Neural cell (in vitro differentiated cells): ENCODE data around the gene FGF9. TPM values are rescaled to one million over a fixed set of nuclear protein-coding genes. Genes with fewer than 3 reads are reported as not detected.

Source experiments
- H2AFZ ChIP-seq: fragments of 200-600, 300-800 bp; sonication (generic), shearing (Covaris generic); 2 replicates; pipeline ENCODE4 v1.6.0; 2014; ENCODE audit warnings: low read depth, mild to moderate bottlenecking, antibody characterized with exemption, low read length, moderate library complexity
- H3F3A ChIP-seq: fragments of 200-600 bp; shearing (Covaris generic); 2 replicates; pipeline ENCODE4 v1.6.1; 2016; ENCODE audit warnings: mild to moderate bottlenecking, moderate library complexity, mixed read lengths, antibody characterized with exemption, low read length; ENCODE audit not compliant: insufficient read depth, poor library complexity, severe bottlenecking
- H3K27ac ChIP-seq: fragments of 200-600, 300-800 bp; sonication (generic), shearing (Covaris generic); 2 replicates; pipeline ENCODE4 v1.5.1; 2014; ENCODE audit warnings: mild to moderate bottlenecking, low read length, moderate library complexity
- H3K27me3 ChIP-seq: fragments of 300-800, 200-600 bp; sonication (generic), shearing (Covaris generic); 2 replicates; pipeline ENCODE4 v1.6.0; 2014; ENCODE audit warnings: mild to moderate bottlenecking, low read depth, low read length, moderate library complexity; ENCODE audit not compliant: insufficient read depth
- H3K36me3 ChIP-seq: fragments of 300-800, 200-600 bp; sonication (generic), shearing (Covaris generic); 2 replicates; pipeline ENCODE4 v1.5.1; 2014; ENCODE audit warnings: mild to moderate bottlenecking, antibody characterized with exemption, low read length, moderate library complexity; ENCODE audit not compliant: insufficient read depth
- H3K4me2 ChIP-seq: fragments of 300-800, 200-600 bp; sonication (generic), shearing (Covaris generic); 2 replicates; pipeline ENCODE4 v1.6.0; 2014; ENCODE audit warnings: mild to moderate bottlenecking, low read length
- H3K4me3 ChIP-seq: fragments of 300-800, 200-600 bp; sonication (generic), shearing (Covaris generic); 2 replicates; pipeline ENCODE4 v1.5.1; 2014; ENCODE audit warnings: mild to moderate bottlenecking, low read length, moderate library complexity
- H3K79me2 ChIP-seq: fragments of 200-600 bp; shearing (Covaris generic); replicated peaks from 2 replicates; pipeline ENCODE4 v1.6.0; 2014; ENCODE audit warnings: mild to moderate bottlenecking, low read length, moderate library complexity; ENCODE audit not compliant: insufficient read depth
- H3K9ac ChIP-seq: fragments of 300-800, 200-600 bp; sonication (generic), shearing (Covaris generic); 2 replicates; pipeline ENCODE4 v1.6.1; 2016; ENCODE audit warnings: mild to moderate bottlenecking, low read length, mixed read lengths
- H3K9me2 ChIP-seq: fragments of 200-600 bp; shearing (Covaris generic); 2 replicates; pipeline ENCODE4 v1.6.1; 2016; ENCODE audit warnings: mild to moderate bottlenecking, low read length, mixed read lengths; ENCODE audit not compliant: insufficient read depth
- H3K9me3 ChIP-seq: fragments of 200-600, 300-800 bp; sonication (generic), shearing (Covaris generic); 2 replicates; pipeline ENCODE4 v1.6.1; 2016; ENCODE audit warnings: mild to moderate bottlenecking, mixed run types, low read length, moderate library complexity, mixed read lengths
- H4K20me1 ChIP-seq: fragments of 200-600 bp; shearing (Covaris generic); 2 replicates; pipeline ENCODE4 v1.6.1; 2016; ENCODE audit warnings: mild to moderate bottlenecking, mixed run types; ENCODE audit not compliant: insufficient read depth
- EP300 ChIP-seq: fragments of 450-650 bp; conservative IDR thresholded peaks from 2 replicates; pipeline ENCODE4 v1.6.1; 2014; ENCODE audit warnings: antibody characterized with exemption, mild to moderate bottlenecking, moderate library complexity; ENCODE audit not compliant: poor library complexity, severe bottlenecking
- EZH2 ChIP-seq: fragments of 200-600, 300-800 bp; shearing (Covaris generic), sonication (generic); IDR thresholded peaks from 2 replicates; pipeline ENCODE4 v1.6.1; 2014; ENCODE audit warnings: antibody characterized with exemption, low read length, borderline replicate concordance, mild to moderate bottlenecking; ENCODE audit not compliant: insufficient read depth, poor library complexity, severe bottlenecking
- MXI1 ChIP-seq: fragments of 450-650 bp; conservative IDR thresholded peaks from 2 replicates; pipeline ENCODE4 v1.6.1; 2014; ENCODE audit warnings: antibody characterized with exemption, mild to moderate bottlenecking; ENCODE audit not compliant: poor library complexity, severe bottlenecking
- POLR2AphosphoS5 ChIP-seq: IDR thresholded peaks from 2 replicates; pipeline ENCODE4 v1.6.1; 2012
- polyA plus RNA-seq: library from polyadenylated mRNA; depleted of rRNA; stranded (reverse); fragments of >200 nt; gene quantifications from 2 replicates; pipeline ENCODE4 v1.2.3, GENCODE V29; 2014
- TF ChIP-seq, protein P1 (sequence below): fragments of 450-650 bp; IDR thresholded peaks from 2 replicates; pipeline ENCODE4 v1.5.1; 2014; ENCODE audit warnings: antibody characterized with exemption, mild to moderate bottlenecking, moderate library complexity; ENCODE audit not compliant: poor library complexity, severe bottlenecking
- TF ChIP-seq, protein P2 (sequence below): IDR thresholded peaks from 2 replicates; pipeline ENCODE4 v1.6.1; 2012; ENCODE audit warnings: borderline replicate concordance

FGF9 gene
- polyA plus RNA-seq, 1 donor from 2014 or later: 29.4 TPM

GRCh38 chr13:21753117-21753729, 82.3 kb downstream of the FGF9 start:
- TF ChIP-seq MXI1: no peak
- no peak for TF ChIP-seq EZH2
- no peak for TF ChIP-seq EP300
- TF ChIP-seq, protein P1, sequence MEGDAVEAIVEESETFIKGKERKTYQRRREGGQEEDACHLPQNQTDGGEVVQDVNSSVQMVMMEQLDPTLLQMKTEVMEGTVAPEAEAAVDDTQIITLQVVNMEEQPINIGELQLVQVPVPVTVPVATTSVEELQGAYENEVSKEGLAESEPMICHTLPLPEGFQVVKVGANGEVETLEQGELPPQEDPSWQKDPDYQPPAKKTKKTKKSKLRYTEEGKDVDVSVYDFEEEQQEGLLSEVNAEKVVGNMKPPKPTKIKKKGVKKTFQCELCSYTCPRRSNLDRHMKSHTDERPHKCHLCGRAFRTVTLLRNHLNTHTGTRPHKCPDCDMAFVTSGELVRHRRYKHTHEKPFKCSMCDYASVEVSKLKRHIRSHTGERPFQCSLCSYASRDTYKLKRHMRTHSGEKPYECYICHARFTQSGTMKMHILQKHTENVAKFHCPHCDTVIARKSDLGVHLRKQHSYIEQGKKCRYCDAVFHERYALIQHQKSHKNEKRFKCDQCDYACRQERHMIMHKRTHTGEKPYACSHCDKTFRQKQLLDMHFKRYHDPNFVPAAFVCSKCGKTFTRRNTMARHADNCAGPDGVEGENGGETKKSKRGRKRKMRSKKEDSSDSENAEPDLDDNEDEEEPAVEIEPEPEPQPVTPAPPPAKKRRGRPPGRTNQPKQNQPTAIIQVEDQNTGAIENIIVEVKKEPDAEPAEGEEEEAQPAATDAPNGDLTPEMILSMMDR: no peak
- no peak for TF ChIP-seq POLR2AphosphoS5
- TF ChIP-seq, protein P2, sequence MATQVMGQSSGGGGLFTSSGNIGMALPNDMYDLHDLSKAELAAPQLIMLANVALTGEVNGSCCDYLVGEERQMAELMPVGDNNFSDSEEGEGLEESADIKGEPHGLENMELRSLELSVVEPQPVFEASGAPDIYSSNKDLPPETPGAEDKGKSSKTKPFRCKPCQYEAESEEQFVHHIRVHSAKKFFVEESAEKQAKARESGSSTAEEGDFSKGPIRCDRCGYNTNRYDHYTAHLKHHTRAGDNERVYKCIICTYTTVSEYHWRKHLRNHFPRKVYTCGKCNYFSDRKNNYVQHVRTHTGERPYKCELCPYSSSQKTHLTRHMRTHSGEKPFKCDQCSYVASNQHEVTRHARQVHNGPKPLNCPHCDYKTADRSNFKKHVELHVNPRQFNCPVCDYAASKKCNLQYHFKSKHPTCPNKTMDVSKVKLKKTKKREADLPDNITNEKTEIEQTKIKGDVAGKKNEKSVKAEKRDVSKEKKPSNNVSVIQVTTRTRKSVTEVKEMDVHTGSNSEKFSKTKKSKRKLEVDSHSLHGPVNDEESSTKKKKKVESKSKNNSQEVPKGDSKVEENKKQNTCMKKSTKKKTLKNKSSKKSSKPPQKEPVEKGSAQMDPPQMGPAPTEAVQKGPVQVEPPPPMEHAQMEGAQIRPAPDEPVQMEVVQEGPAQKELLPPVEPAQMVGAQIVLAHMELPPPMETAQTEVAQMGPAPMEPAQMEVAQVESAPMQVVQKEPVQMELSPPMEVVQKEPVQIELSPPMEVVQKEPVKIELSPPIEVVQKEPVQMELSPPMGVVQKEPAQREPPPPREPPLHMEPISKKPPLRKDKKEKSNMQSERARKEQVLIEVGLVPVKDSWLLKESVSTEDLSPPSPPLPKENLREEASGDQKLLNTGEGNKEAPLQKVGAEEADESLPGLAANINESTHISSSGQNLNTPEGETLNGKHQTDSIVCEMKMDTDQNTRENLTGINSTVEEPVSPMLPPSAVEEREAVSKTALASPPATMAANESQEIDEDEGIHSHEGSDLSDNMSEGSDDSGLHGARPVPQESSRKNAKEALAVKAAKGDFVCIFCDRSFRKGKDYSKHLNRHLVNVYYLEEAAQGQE: no peak
- Histone ChIP-seq H3K79me2 (no peaks in the 10 kb centered on the region), H3K9me3 (no peaks in the 10 kb centered on the region), H3K36me3 (no peaks in the 10 kb centered on the region), H3F3A (no peaks in the 10 kb centered on the region), H4K20me1 (no peaks in the 10 kb centered on the region), H3K27me3 (no peaks in the 10 kb centered on the region), H3K27ac (no peak overlapping the region), H2AFZ (no peak overlapping the region), H3K4me2 (no peak overlapping the region), H3K4me3 (no peak overlapping the region), H3K9ac (no peak overlapping the region), H3K9me2 (no peaks in the 10 kb centered on the region)

Other genes starting within 250 kb of the FGF9 start
- gene ZDHHC20, start 211.8 kb upstream of the FGF9 start, polyA plus RNA-seq: 42.7 and 43.3 TPM in 2 replicates
- gene MICU2, start 66.9 kb upstream of the FGF9 start, polyA plus RNA-seq: 223 TPM in 2 replicates